ENCODE measurements around the gene PDZRN4.

GRCh38 chr12:41527062-41527461 lies 338.9 kb downstream of the PDZRN4 start:
- TF ChIP-seq, protein P1, sequence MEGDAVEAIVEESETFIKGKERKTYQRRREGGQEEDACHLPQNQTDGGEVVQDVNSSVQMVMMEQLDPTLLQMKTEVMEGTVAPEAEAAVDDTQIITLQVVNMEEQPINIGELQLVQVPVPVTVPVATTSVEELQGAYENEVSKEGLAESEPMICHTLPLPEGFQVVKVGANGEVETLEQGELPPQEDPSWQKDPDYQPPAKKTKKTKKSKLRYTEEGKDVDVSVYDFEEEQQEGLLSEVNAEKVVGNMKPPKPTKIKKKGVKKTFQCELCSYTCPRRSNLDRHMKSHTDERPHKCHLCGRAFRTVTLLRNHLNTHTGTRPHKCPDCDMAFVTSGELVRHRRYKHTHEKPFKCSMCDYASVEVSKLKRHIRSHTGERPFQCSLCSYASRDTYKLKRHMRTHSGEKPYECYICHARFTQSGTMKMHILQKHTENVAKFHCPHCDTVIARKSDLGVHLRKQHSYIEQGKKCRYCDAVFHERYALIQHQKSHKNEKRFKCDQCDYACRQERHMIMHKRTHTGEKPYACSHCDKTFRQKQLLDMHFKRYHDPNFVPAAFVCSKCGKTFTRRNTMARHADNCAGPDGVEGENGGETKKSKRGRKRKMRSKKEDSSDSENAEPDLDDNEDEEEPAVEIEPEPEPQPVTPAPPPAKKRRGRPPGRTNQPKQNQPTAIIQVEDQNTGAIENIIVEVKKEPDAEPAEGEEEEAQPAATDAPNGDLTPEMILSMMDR (IDR thresholded peaks at IDR 0.05; ENCODE audit: insufficient read depth, low read length), result no peak
- TF ChIP-seq REST (IDR thresholded peaks at IDR 0.05; ENCODE audit: insufficient replicate concordance, low read depth), result no peak
- no peak for TF ChIP-seq POLR2AphosphoS5 (IDR thresholded peaks at IDR 0.05; ENCODE audit: low read depth)
- no peak for TF ChIP-seq SPI1 (IDR thresholded peaks at IDR 0.05; ENCODE audit: borderline replicate concordance, low read depth)
